Mucosa of descending colon (tissue), 3 donors: ENCODE data around the gene TPPP3. TPM values are rescaled to one million over a fixed set of nuclear protein-coding genes. Genes with fewer than 3 reads are reported as not detected.
A peak's percentile ranks its signal among the peaks of the same experiment; 100 is the strongest.

ENCODE experiments used
- ATAC-seq: fragments of 200-7000 bp; cut with Tn5 transposase; one replicate; pipeline ENCODE4 v1.9.1; 2020; ENCODE audit warnings: mild to moderate bottlenecking, moderate library complexity
- DNase-seq, 3 donors: peaks; one replicate each; pipeline ENCODE4 v3.0.0-alpha.2; 2020
- H3K36me3 ChIP-seq: fragments of 200-600 bp; one replicate; pipeline ENCODE4 v1.8.0; 2021; ENCODE audit warnings: low read depth, mild to moderate bottlenecking
- H3K4me1 ChIP-seq: fragments of 200-600 bp; one replicate; pipeline ENCODE4 v1.8.0; 2021; ENCODE audit warnings: low read depth, mild to moderate bottlenecking
- H3K4me3 ChIP-seq: fragments of 200-600 bp; one replicate; pipeline ENCODE4 v1.8.0; 2021; ENCODE audit warnings: mild to moderate bottlenecking
- H3K9me3 ChIP-seq: fragments of 200-600 bp; one replicate; pipeline ENCODE4 v1.8.0; 2021; ENCODE audit warnings: mild to moderate bottlenecking
- intact Hi-C, 2 donors: fragments of 100-400 bp; cut with DNase I in 1 of 2; cut with micrococcal nuclease in 1 of 2; formaldehyde crosslinking; loops; one replicate each; pipeline versions ENCODE4 v1.11.0 to v1.11.1; 2022; cut with DNase I, micrococcal nuclease
- total RNA-seq, 3 donors: library from RNA; stranded (reverse); fragmentation: NEBNext Ultra II Directional in 2 of 3; extraction: Animal tissue kit (Norgen Biotek cat#: 25700) in 2 of 3; gene quantifications; one replicate each; pipeline versions ENCODE4 v1.2.1 to v1.2.4, GENCODE V29; 2021 to 2023
- TF ChIP-seq, protein P1 (sequence below): fragments of 200-600 bp; IDR thresholded peaks from one replicate; pipeline ENCODE4 v1.8.0; 2022; ENCODE audit warnings: antibody characterized with exemption, mild to moderate bottlenecking
- donor health status: DM: no; HTN: no; CAD: no; lungs with moderate emphysema.
- donor health status: DM: no; HTN: no; CAD: no.
- donor health status: DM: no; HTN: yes; CAD: no.

The TPPP3 gene
- total RNA-seq, 3 donors from 2014 or later: 3.8 to 23.8 (median 4.8) TPM

DNA sequence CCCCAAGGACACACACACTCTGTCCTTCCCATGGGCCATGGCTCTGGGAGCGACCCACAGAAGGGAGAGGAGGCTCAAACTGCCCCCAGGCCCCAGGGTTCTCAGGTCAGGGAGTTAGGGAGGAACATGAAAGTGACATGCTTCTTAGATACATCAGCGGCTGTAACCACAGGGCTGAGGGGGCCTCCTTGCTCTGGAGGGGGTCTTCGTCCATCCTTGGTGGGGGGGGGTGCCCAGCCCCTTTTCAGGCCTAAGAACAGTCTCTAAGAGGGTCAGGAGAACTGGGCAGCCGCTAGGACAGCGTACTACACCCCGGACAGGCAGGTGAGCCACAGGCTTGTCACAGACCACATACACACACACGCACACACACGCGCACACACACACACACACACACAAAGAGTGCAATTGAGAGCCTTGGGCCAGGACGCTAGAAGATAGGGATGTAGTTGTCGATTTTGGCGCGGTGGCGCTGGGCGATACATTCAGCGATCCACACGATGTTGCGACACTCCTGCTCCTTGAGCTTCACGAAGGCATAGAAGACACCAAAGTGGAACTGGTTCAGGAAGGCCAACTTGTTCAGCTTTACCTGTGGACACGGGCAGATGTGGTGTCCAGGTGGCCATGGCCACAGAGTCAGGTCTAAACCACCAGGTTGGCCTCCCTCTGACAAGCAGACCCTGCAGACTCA is 44.9 kb upstream of the TPPP3 start:
- H3K4me3 ChIP-seq: no peak overlapping the region
- H3K9me3 ChIP-seq: no peaks in the 10 kb centered on the region
- no peaks in the 10 kb centered on the region for H3K36me3 ChIP-seq
- intact Hi-C loops: no loop called here
- DNase-seq: peak in 1 of 3 donors; percentile 47
- ATAC-seq: no peak
- TF ChIP-seq, protein P1, sequence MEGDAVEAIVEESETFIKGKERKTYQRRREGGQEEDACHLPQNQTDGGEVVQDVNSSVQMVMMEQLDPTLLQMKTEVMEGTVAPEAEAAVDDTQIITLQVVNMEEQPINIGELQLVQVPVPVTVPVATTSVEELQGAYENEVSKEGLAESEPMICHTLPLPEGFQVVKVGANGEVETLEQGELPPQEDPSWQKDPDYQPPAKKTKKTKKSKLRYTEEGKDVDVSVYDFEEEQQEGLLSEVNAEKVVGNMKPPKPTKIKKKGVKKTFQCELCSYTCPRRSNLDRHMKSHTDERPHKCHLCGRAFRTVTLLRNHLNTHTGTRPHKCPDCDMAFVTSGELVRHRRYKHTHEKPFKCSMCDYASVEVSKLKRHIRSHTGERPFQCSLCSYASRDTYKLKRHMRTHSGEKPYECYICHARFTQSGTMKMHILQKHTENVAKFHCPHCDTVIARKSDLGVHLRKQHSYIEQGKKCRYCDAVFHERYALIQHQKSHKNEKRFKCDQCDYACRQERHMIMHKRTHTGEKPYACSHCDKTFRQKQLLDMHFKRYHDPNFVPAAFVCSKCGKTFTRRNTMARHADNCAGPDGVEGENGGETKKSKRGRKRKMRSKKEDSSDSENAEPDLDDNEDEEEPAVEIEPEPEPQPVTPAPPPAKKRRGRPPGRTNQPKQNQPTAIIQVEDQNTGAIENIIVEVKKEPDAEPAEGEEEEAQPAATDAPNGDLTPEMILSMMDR: no peak
- H3K4me1 ChIP-seq: peaks cover 29% of the 10 kb centered on the region

DNA sequence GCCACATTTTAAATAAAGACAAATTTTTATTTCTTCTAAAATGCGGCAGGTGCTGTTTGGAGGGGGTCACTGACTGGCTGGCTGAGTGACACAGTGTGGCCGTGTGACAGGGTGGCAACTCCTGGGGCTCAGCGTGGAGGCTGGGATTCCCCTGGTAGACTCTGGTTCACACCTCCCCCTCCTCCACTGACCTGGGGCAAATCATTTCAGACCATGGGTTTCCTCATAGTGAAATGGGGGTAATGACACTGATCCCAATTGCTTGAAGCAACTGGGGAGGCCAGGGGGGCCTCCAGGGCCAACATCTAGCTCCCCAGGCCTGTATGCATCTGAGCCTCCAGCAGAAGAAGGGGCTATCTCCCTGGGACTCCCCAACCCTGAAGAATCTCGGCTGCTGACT is 44.2 kb upstream of the TPPP3 start:
- no peak for ATAC-seq
- Histone ChIP-seq H3K36me3 (no peaks in the 10 kb centered on the region), H3K4me1 (peaks cover 22% of the 10 kb centered on the region), H3K9me3 (no peaks in the 10 kb centered on the region), H3K4me3 (no peak overlapping the region)
- intact Hi-C loops: no loop called here
- peak in 1 of 3 donors; percentile 27 for DNase-seq
- TF ChIP-seq, protein P1: no peak

DNA sequence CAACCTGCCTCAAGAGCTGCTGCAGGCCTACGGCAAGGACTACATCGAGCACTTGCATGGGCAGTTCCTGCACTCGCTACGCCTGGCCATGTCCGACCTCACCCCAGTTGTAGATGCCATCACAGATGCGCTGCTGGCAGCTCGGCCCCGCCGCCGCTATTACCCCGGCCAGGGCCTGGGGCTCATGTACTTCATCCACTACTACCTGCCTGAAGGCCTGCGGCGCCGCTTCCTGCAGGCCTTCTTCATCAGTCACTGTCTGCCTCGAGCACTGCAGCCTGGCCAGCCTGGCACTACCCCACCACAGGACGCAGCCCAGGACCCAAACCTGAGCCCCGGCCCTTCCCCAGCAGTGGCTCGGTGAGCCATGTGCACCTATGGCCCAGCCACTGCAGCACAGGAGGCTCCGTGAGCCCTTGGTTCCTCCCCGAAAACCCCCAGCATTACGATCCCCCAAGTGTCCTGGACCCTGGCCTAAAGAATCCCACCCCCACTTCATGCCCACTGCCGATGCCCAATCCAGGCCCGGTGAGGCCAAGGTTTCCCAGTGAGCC is 43.4 kb upstream of the TPPP3 start:
- TF ChIP-seq, protein P1: no peak
- intact Hi-C loops: no loop called here
- peaks cover 15% of the 10 kb centered on the region for H3K4me1 ChIP-seq
- H3K9me3 ChIP-seq: no peaks in the 10 kb centered on the region
- H3K4me3 ChIP-seq: no peak overlapping the region
- no peak for ATAC-seq
- peak in 2 of 3 donors; percentile 37 to 49 for DNase-seq
- no peaks in the 10 kb centered on the region for H3K36me3 ChIP-seq

DNA sequence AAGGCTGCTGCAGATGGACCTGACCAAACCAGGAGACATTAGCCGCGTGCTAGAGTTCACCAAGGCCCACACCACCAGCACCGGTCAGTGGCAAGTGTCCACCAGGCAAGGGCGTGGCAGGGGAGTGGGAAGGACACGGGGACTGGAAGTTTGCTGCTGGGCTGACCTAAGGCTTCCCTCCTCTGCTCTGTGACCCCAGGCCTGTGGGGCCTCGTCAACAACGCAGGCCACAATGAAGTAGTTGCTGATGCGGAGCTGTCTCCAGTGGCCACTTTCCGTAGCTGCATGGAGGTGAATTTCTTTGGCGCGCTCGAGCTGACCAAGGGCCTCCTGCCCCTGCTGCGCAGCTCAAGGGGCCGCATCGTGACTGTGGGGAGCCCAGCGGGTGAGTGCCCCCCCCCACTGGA is 42.5 kb upstream of the TPPP3 start:
- ATAC-seq (no peak), DNase-seq (peak in 2 of 3 donors; percentile 32)
- H3K36me3 ChIP-seq: no peaks in the 10 kb centered on the region
- TF ChIP-seq, protein P1: no peak
- peaks cover 8% of the 10 kb centered on the region for H3K4me1 ChIP-seq
- intact Hi-C loops: no loop called here
- no peaks in the 10 kb centered on the region for H3K9me3 ChIP-seq
- H3K4me3 ChIP-seq: no peak overlapping the region

DNA sequence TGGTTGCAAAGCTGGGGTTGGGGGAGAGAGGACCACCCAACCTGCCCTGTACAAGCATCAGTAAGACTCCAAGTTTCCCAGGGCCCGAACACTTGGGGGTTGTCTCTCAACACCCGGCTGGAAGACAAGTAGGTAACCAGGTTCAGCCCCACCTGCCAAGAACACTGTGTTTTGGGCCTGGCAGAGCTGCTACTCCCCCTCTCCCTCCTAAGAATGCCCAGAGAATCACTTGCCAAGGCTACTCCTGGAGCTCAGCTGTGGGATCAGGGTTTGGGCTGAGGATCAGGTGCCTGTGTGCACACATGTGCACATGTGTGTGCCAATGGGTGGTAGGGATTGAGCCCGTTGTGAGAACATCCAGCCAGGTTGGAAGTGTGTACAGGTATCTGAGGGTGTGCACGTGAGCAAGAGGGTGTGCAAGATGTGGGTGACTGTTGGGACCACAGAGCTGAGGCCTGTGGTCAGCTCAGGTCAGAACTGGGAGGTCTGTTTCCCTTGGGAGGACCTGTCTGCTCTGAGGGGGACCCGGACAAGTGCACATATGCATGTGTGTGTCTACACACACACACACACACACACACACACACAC is 39.9 kb upstream of the TPPP3 start:
- H3K4me3 ChIP-seq: no peak overlapping the region
- ATAC-seq (no peak), DNase-seq (no peak)
- H3K36me3 ChIP-seq: no peaks in the 10 kb centered on the region
- no peaks in the 10 kb centered on the region for H3K9me3 ChIP-seq
- intact Hi-C loops: no loop called here
- peaks cover 11% of the 10 kb centered on the region for H3K4me1 ChIP-seq
- TF ChIP-seq, protein P1: no peak
